ENCODE results near the gene CA9.

DNA sequence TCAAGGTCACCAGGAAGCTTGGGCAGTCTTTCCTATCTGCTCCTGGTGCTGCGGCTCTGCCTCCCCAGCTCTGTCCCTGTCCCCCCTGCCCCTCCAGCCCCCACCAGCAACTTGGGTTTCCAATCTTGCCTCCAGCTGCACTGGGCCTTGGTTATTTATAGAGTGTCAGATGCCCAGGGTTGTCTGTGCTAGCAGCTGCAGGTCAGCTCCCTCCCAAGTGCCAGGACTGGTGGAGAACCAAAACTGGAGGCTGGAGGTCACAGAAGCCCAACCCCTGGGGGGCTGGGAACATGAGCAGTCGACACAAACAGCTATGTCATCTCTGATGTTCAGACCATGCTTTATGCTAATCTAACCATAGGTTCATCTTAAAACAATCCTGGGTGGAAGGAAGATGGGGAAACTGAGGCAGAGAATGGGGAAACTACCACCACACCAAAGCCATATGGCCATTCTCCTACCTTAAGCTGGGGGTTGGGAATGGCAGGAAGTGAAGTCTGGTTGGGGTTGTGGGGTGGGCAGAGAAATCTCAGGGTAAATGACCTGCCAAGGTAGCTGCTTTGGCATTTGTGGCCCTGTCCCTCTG, 14.3 kb downstream of the CA9 start:
- TF ChIP-seq, protein P1, sequence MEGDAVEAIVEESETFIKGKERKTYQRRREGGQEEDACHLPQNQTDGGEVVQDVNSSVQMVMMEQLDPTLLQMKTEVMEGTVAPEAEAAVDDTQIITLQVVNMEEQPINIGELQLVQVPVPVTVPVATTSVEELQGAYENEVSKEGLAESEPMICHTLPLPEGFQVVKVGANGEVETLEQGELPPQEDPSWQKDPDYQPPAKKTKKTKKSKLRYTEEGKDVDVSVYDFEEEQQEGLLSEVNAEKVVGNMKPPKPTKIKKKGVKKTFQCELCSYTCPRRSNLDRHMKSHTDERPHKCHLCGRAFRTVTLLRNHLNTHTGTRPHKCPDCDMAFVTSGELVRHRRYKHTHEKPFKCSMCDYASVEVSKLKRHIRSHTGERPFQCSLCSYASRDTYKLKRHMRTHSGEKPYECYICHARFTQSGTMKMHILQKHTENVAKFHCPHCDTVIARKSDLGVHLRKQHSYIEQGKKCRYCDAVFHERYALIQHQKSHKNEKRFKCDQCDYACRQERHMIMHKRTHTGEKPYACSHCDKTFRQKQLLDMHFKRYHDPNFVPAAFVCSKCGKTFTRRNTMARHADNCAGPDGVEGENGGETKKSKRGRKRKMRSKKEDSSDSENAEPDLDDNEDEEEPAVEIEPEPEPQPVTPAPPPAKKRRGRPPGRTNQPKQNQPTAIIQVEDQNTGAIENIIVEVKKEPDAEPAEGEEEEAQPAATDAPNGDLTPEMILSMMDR (IDR thresholded peaks at IDR 0.05), result no peak
- TF ChIP-seq POLR2A (IDR thresholded peaks at IDR 0.05), result no peak

Data from uterus (tissue), 2 donors.